GM21423 (cell line): ENCODE data around the gene SLC34A1.

ENCODE experiments used
- ATAC-seq: cut with Tn5 transposase; IDR thresholded peaks from one replicate; pipeline ENCODE4 v1.9.1; 2021; ENCODE audit warnings: mild to moderate bottlenecking, moderate library complexity; ENCODE audit not compliant: unreplicated experiment

SLC34A1 gene

DNA sequence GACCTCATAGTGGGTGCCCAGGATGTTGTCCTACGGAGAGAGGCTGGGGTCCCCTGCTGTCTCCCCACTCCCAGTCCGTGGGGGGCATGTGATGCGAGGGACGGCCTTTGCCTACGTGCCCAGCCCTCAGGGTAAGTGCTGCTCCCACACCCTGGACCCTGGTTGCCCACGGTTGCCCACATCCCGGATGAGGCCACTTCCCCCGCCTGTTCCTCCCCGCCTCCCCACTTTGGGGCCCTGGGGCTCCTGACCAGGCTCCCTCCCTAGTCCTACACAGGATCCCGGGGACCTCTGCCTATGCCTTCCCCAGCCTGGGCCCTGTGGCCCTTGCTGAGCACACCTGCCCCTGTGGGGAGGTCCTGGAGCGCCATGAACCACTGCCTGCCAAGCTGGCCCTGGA, 1.5 kb downstream of the SLC34A1 start:
- ATAC-seq = no peak

DNA sequence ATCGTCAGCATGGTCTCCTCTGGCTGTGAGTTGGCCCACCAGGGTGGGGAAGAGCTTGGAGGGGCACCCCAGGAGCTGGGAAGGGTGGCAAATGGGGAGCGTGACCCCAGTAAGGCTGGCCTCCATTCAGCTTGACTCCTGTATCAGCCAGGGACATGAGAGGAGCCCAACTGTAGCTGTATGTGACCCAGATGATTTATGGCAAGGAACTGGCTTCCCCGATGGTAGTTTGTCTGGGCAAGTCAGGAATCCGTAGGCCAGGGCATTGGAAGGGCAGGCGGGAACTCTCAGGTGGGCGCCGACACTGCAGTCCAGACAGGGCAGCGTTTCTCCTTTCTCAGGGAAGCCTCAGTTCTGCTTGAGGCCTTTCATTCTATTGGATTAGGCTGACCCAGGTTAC, 2.3 kb downstream of the SLC34A1 start:
- ATAC-seq = no peak

DNA sequence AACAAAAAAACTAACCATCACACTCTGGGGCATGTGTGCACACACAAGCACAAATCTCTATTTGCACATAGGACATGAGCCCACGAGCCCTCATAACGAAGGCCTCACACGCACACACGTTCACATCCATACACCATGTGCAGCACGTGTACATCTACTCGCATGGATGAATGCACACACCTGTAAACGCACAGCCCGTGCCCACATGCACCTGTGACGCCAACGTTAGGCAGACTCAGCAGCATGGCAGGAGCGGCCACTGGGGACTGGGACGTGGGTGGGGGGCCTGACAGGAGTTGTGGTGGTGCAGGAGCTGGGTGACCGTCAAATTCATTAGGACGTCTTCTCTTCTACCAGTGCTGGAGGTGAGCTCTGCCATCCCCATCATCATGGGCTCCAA, 3.2 kb downstream of the SLC34A1 start:
- no peak for ATAC-seq

DNA sequence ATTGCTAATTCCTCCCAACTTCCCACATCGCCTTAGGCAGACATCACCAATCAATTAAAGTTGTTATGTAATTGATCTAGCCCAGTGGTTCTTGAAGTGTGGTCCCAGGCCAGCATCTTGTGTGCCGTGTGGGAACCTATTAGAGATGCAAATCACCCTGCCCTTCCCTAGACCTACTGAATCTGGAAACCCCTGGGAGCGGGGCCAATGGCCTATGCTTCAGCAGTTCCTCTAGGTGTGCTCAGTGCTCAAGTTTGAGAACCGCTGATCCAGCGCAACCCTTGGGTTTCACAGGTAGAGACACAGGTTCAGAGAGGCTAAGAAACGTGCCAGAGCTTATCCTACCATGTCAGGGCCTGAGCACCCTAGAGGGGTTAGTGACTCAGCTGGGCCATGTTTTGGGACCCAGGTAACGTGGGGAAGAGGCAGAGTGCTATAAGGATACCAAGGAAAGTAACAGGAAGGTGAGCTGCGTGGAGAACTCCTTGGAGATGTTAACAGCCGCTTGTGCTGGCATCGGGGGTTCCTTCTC, 4.4 kb downstream of the SLC34A1 start:
- ATAC-seq = no peak

- ATAC-seq = no peak
Measured at GRCh38 chr5:177389241-177390169, 5.3 kb downstream of the SLC34A1 start.

GRCh38 chr5:177390363-177391300, 6.4 kb downstream of the SLC34A1 start:
- ATAC-seq = peak; percentile 63

DNA sequence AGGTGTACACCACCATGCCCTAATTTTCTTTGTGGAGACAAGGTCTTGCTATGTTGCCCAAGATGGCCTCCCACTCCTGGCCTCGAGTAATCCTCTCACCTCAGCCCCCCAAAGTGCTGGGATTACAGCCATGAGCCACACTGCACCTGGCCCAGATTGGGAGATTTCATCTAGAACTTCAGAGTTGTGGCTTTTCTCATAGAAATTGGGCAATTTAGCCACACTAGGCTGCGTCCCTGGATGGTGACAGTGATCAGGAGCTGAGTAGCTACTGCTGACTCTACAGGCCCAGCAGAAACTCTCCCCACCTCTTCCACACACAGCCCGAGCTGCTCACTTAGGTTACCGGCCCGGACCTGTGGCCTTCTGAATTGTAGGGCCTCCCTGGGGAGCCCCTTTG, 8.5 kb downstream of the SLC34A1 start:
- ATAC-seq = no peak

DNA sequence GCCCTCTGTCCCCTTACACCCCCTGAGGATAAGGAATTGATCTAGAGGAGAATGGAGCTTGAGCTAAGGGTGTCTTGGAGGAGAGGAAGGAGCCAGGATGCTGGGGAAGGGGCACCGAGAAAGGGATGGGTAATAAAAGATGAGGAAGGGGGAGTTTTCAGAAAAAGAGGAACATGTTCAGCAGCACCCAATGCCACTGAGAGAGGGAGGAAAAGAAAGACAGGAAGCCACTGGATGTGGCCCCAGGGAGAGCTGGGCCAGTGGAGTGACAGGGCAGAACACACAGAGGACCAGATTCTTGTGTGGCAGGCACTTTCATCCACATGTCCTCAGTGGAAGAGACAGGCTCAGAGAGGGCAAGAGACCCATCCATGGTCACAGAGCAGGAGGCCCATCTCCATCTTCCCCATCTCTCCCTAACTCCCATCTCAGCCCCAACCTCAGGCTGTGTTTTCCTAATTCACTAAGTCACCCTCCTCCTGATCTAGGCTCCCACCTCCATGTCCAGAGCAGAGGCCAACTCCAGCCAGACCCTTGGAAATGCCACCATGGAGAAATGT, 9.1 kb downstream of the SLC34A1 start:
- no peak for ATAC-seq

- no peak for ATAC-seq
Measured at GRCh38 chr5:177393990-177394389, 9.8 kb downstream of the SLC34A1 start.

DNA sequence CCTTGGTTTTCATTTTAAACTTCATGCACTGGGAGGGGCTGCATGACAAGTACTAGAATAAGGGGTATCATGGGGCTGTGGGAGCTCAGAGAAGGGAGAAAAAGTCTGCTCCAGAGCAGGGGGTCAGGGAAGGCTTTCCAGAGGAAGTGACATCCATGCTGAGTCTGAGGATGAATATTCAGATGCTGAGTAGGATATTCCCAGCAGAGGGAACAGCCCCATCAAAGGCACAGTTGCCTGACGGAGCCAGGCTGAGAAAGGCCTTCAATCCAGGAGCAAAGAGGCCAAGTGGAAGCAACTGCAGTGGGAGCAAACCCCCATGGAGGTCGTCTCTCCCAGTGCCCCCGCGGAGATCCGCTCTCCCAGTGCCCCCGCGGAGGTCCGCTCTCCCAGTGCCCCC, 11.8 kb downstream of the SLC34A1 start:
- ATAC-seq = no peak

DNA sequence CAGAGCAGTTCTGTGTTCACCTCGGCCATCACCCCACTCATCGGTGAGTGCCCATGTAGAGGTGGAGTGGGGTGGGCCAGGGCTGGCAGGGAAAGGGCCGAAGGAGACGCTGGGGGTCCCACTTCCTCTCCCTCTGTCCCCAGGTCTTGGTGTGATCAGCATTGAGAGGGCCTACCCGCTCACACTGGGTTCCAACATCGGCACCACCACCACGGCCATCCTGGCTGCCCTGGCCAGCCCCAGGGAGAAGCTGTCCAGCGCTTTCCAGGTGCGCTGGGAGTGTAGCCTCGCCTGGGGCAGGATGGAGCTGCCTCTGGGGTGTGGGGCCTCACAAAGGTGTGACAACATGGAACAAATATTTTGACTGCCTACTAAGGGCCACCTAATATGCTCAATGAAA, 12.6 kb downstream of the SLC34A1 start:
- no peak for ATAC-seq

GRCh38 chr5:177397875-177398390, 13.7 kb downstream of the SLC34A1 start:
- no peak for ATAC-seq

DNA sequence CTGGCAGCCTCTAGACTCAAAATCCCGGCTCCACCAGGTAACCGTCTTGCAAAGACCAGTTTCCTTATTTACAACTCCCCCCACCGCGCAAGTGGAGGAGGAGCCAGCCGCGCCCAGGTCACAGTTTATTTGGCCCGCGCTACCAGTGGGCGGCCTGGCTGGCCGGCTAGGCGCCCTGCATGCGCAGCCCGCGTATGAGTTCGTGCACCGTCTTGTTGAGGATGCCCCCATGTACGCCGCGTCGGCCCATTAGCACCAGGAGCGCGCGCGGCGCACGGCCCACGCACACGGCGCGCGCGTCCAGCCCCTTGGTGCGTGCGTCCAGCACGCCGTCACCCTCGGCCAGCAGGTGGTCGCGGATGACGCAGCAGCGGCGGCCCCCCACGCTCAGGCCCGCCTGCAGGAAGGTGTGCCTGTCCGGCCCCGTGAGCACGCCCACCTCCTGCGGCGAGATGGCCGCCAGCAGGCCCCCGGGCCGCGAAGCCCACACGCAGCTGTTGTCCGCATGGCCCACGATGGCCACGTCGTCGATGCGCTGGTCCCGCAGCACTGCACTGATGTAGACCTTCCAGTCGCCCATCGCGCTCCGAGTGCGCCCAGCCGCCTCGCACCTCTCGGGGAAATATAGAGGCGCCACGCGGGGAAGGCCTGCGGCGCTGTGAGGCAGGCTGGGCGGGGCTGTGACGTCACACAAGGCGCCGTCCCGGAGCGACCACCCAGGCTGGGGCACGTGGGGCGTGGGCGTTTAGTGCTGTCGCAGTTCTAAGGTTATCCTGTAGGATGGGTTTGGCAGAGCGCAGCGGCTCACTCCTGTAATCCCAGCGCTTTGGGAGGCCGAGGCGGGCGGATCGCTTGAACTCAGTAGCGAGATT, 16.0 kb downstream of the SLC34A1 start, which contains the start of gene PFN3:
Gene PFN3, minus strand, starts transcription at position 665 of the 872 bp plus-strand sequence. Its CDS starts 85 bp downstream, at position 580.
- ATAC-seq = no peak

DNA sequence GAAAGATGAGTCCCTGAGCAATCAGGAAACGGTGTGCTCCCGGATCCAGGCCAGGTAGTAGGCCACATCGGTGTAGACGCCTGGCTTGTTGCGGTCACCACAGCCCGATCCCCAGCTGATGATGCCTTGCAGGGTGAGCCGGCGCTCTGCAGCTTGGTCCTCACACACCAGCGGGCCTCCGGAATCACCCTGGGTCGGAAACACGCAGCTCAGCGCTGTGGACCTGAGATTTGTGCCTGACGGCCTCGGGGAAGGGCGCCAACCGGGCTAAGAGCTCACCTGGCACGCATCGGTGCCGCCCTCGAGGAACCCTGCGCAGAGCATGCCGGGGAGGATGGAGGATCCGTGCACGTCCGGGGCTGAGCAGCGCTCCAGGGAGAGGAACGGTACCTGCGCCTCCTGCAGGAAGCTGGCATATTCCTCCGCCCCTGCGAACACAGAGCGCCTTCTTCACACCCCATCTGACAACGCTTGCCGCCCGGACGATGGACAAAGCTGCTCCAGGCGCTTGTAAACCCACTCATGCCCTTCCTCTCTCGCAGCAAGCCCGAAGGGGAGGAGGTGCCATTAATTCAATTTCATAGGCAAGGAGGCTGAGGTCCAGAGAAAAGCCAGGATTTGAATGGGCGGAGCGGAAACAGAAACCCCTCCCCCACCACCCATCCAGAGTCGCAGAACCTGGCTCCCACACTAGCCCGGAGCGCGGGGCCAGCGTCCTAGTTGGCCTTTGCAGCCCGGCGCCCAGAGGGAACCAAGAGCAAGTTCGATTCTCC, 18.2 kb downstream of the SLC34A1 start:
- ATAC-seq = no peak

DNA sequence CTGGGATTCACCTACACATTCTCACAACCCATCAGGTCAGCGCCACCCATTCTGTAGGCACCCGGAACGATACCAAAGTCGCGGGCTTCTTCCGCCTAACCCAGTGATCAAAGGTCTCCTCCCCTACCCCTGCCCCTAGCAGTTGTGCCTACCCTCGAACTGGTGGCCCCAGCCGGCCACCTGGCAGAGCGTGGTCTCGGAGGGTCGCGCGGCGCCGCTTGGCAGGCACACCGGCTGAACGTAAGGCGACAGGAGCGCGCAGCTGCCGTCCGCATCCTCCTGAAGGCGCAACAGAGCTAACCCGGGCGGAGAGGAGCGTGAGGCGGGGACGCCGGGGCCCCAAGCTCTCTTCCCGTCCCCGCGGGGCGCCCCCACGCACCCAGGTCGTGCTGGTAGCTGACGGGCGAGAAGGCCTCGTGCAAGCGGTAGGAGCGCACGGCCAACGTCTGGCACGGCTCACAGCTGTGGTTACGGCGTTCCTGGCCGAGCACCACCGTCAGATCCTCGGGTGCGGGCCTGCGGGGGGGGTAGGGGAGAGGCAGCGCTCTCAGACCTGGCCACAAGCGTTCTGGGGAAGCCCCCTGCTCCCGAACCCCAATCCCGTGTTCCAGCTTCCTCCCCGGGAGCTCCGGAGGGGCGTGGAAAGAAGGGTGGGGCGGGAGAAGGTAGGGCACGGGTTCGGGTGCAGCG, 19.0 kb downstream of the SLC34A1 start:
- ATAC-seq = peak; percentile 18

DNA sequence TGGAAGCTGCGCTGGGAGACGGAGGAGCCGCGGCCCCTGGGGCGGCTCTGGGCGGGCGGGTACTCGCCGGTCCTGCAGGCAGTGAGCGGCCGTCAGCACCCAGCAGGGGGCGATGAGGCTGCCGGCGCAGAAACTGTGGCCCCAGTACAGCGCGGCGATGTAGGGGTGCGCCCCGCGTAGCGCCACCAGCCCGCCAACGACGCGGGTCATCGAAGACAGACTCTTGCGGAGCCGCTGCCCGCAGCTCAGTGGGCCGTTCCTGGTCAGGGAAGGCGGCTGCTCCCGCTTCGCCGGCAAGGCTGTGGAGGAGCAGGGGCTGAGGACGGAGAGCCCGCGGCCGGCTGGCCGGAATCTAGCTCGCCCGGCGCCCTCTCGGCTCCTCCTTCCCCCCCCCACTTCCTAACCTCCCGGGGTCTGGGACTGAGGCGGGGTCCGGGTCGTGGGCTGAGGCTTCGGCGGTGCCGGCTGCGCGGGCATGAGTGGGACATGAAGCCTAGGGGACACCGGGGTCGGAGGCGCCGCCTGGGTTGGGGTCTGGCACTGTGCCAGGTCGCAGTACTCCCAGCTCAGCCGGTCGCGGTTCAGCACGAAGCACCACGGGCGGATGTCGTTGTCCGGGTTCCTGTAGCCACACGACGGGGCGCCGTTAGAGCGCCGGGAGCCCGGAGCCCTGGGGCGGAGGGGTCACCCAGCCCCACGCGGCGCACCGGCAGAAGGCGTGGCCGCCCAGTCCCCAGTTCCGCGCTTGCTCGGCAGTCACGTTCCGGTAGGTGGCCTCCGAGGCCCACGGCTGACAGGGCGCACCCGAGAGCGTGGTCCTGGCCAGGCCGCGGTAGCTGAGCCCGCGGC, 19.8 kb downstream of the SLC34A1 start:
- ATAC-seq = peak; percentile 70

GRCh38 chr5:177404641-177405179, 20.5 kb downstream of the SLC34A1 start:
- no peak for ATAC-seq
